DMS 273 (cell line): ENCODE measurements around the gene NPFFR1.

Experiments
- DNase-seq: peaks from one replicate; lab custom pipeline; 2025; ENCODE audit not compliant: unreplicated experiment; lab: John Stamatoyannopoulos, UW

The NPFFR1 gene

GRCh38 chr10:70289739-70290138, 5.9 kb upstream of the NPFFR1 start:
- no peak for DNase-seq

- DNase-seq = no peak
Measured at GRCh38 chr10:70286616-70287015, 2.8 kb upstream of the NPFFR1 start.

GRCh38 chr10:70285476-70285831, 1.6 kb upstream of the NPFFR1 start:
- DNase-seq = no peak

- DNase-seq = no peak
Measured at GRCh38 chr10:70284542-70285475, 1.0 kb upstream of the NPFFR1 start.

GRCh38 chr10:70283071-70283444, 746 bp downstream of the NPFFR1 start:
- DNase-seq = no peak

DNA sequence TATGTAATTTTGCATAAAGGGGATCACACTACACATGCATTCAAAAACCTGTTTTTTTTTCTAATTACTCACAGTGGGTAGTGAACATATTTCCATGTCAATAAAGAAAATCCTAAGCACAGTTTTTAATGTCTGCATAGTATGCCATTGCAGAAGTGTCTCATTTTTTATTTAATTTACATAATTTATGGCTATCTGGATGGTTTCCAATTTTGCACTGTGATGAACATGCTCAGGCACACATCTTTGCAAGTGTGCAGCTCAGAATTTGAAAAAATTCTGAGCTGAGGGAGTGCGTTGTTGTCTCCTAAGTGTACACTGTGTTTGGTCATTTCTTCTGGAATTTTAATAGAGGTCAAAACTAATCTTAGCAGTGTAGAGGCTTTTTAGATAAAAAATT, 2.2 kb downstream of the NPFFR1 start:
- DNase-seq = no peak

- DNase-seq = no peak
Measured at GRCh38 chr10:70280099-70280498, 3.7 kb downstream of the NPFFR1 start.

GRCh38 chr10:70277396-70278030, 6.3 kb downstream of the NPFFR1 start:
- no peak for DNase-seq

DNA sequence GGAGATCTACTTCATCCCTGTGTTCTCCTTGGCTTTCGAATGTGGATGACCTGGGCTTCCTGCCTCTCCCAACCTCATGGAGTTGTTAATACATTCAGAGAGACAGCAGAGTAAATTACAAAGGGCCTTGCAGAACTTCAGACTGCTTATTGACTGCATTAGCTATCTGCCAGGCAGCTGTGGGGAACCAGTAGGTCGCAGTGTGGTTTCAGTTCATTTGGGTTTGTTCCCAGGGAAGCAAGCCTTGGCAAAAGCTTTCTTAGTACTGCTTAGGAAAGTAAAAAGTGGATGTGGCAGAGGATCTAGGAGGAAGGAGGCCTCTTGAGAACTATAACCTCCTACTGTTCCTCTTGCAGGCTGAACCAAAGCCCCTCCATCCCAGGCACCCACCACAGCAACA, 9.2 kb downstream of the NPFFR1 start:
- no peak for DNase-seq

- peak; percentile 42 for DNase-seq
Measured at GRCh38 chr10:70272925-70273316, 10.9 kb downstream of the NPFFR1 start.

- DNase-seq = no peak
Measured at GRCh38 chr10:70271996-70272924, 11.5 kb downstream of the NPFFR1 start.

DNA sequence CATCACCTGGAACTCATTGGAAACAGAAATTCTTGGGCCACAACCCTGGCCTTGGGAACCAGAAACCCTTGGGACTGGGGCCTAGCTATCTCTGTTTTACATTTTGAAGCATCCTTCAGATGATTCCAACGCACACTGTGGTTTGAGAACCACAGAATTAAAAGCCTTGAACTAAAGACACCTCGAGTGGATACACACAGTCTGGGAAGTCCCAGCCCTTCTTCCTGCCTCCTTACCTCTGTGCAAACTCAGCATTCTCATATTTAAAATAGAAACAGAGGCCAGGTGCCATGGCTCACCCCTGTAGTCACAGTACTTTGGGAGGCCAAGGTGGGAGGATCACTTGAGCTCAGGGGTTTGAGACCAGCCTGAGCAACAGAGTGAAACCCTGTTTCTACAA, 12.9 kb downstream of the NPFFR1 start:
- no peak for DNase-seq

GRCh38 chr10:70269741-70270140, 14.1 kb downstream of the NPFFR1 start:
- no peak for DNase-seq

- no peak for DNase-seq
Measured at GRCh38 chr10:70268376-70268775, 15.4 kb downstream of the NPFFR1 start.

- DNase-seq = no peak
Measured at GRCh38 chr10:70267161-70267933, 16.5 kb downstream of the NPFFR1 start.

DNA sequence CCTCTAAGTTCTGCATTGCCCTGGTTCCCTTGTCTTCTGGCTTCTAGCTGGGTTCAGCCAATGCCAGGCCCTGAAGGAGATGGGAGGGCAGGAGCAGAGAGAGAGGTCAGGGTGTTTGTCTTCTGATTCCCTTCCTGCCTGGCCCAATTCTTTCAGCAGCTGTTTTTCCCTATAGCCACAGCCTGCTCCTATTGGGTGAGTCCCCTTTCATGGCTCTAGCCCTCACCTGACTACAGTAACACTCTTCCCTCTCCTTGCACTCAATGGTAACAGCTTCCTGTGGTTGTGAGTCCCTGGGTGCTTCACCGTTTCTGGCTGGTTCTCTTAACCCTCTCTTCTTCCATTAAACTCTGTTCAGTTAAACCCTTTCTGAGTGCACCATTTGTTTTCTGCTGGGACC, 17.1 kb downstream of the NPFFR1 start:
- no peak for DNase-seq

DNA sequence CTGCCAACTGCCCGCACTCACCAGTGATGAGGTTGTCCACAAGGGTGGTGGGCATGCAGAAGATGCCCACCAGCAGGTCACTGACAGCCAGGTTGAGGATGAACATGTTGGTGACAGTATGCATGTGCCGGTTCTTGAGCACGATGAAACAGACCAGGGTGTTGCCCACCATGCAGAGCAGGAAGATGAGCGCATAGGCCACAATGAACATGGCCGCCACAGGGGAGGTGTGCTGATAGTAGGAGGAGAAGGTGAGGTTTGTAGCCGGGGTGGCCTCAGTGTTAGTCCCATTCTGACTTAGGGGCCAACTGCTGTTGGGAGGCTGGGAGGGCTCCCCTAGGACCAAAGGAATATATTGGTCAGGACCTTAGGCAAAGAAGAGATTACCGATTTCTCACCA, 17.7 kb downstream of the NPFFR1 start:
- no peak for DNase-seq

DNA sequence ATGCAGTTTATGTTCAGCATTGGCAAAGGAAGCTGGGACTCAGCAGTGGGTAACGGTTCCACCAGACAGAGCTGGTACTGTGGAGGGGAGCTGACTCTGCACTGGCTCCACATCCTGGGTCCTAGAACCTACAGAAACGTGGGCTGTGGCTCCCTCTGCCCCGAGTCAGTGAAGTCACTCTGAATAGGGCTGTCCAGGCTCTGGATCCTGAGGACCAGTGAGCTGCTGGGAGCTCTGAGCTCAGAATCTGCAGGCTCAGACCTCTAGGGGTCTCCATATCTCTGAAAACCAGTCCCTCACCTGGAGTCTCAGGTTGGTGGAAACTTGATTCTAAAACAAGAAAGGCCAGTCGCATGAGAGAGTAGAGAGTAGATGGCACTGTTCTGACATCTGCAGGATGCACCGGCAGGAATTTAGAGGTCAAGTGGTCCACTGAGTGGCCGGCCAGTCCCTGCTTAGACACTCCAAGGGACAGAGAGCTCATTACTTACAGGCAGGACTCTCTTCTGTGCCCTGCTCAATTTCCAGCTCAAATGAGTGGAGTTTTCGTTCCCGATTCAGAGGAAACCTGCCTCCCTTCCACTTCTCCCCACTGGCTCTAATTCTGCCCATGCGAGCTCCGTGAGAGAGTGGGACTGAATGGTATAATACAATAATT, 18.6 kb downstream of the NPFFR1 start:
- DNase-seq = peak; percentile 36

DNA sequence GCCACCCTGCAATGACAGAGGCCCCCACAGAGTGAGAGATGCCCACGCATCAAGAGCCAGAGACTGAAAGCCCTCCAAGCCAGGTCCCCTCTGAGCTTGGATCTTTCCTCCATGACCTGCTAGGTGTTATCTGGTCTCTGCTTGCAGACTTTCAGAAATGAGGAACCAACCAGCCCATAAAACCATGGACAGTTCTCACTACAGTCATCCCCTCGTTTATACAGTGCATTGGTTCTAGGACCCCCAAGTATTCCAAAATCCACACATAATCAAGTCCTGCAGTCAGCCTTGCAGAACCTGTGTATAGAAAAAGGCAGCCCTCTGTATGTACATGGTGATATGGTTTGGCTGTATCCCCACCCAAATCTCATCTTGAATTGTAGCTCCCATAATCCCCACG, 23.1 kb downstream of the NPFFR1 start:
- no peak for DNase-seq

- DNase-seq = no peak
Measured at GRCh38 chr10:70260259-70260658, 23.5 kb downstream of the NPFFR1 start.
